ENCODE data around the gene GDAP2. TPM values are rescaled to one million over a fixed set of nuclear protein-coding genes. Genes with fewer than 3 reads are reported as not detected.

GDAP2 gene
- total and polyA plus RNA-seq, 2 of the 4 experiments (the other 2 are of a cell fraction) = 5.4 to 27.1 TPM

DNA sequence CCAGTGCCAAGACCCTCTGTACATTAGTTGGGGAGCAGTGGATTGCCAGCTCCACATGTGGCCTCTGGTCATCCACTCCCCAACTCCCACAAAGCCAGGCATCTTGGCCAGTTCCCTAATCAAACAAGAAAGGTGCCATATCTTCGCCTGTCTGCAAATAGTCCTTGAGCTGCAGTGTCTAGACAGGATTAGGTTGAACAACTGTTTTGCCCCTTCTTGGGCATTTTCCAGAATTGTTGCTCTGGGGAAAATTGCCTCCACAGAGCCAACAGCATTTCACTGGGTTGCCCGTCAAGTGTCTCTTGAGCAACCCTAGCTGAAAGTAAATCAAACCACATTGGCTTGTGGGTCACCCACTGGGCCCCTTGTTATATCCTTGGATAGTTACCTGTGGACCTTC lies 109.3 kb downstream of the GDAP2 start:
- Histone ChIP-seq H4K5ac (ENCODE audit: low read depth, low read length) (peak overlapping the region; percentile 78; the same call in 1 of the 2 replicates), H3K4me1 (ENCODE audit: control insufficient read depth, insufficient read depth, low read length) (peaks cover 34% of the 10 kb centered on the region), H4K91ac (ENCODE audit: insufficient read depth, low read depth, low read length) (peak overlapping the region; percentile 100), H3K18ac (ENCODE audit: low read depth, low read length) (peak overlapping the region; percentile 93), H2AFZ (replicated peaks; ENCODE audit: low read length, poor library complexity) (no peak overlapping the region), H3K4me3 (ENCODE audit: insufficient read depth, low read depth, low read length) (no peak overlapping the region), H2AK9ac (replicated peaks; ENCODE audit: low read depth, low read length, poor library complexity) (peak overlapping the region; percentile 0), H2BK20ac (ENCODE audit: low read depth, low read length) (peak overlapping the region; percentile 99), H2BK5ac (ENCODE audit: low read depth, low read length, poor library complexity, severe bottlenecking) (peak overlapping the region; percentile 98), H2AK5ac (ENCODE audit: low read depth, low read length) (peak overlapping the region; percentile 99), H2BK120ac (ENCODE audit: low read depth, low read length) (peak overlapping the region; percentile 100), H3K9me1 (ENCODE audit: insufficient read depth, low read length) (peaks cover 31% of the 10 kb centered on the region), H3K79me1 (ENCODE audit: low read depth in 1 of 2, low read length in 2 of 2) (peaks cover 0 to 72% of the 10 kb centered on the region in 2 experiments; a peak in 2 of 4 replicates), H3K27ac (ENCODE audit: insufficient read depth, low read length) (peak overlapping the region; percentile 30; the same call in 1 of the 2 replicates), H3K36me3 (ENCODE audit: control insufficient read depth, insufficient read depth, low read length) (no peaks in the 10 kb centered on the region), H3K4ac (ENCODE audit: low read depth, low read length) (peak overlapping the region; percentile 99), H3K4me2 (ENCODE audit: low read depth, low read length) (no peak overlapping the region), H3K9me3 (ENCODE audit: control insufficient read depth, insufficient read depth, low read length) (no peaks in the 10 kb centered on the region), H3K14ac (replicated peaks; ENCODE audit: low read depth, low read length) (peak overlapping the region; percentile 94), H4K8ac (ENCODE audit: low read depth in 2 of 2, low read length in 2 of 2) (peak overlapping the region; percentile 88 to 98; a peak in 2 of 4 replicates), H2BK15ac (ENCODE audit: low read depth, low read length) (peak overlapping the region; percentile 80; the same call in 2 of the 3 replicates), H4K20me1 (ENCODE audit: insufficient read depth, low read length) (no peaks in the 10 kb centered on the region), H3K9ac (ENCODE audit: low read depth, low read length) (no peak overlapping the region), H3K27me3 (ENCODE audit: control insufficient read depth, insufficient read depth, low read length) (no peaks in the 10 kb centered on the region), H3K23ac (ENCODE audit: low read depth, low read length) (peak overlapping the region; percentile 93), H3K56ac (ENCODE audit: extremely low read depth, insufficient read depth, low read length) (peak overlapping the region; percentile 49; the same call in 1 of the 2 replicates)
- no peak for ATAC-seq (ENCODE audit: low read depth)
- TF ChIP-seq, protein P1, sequence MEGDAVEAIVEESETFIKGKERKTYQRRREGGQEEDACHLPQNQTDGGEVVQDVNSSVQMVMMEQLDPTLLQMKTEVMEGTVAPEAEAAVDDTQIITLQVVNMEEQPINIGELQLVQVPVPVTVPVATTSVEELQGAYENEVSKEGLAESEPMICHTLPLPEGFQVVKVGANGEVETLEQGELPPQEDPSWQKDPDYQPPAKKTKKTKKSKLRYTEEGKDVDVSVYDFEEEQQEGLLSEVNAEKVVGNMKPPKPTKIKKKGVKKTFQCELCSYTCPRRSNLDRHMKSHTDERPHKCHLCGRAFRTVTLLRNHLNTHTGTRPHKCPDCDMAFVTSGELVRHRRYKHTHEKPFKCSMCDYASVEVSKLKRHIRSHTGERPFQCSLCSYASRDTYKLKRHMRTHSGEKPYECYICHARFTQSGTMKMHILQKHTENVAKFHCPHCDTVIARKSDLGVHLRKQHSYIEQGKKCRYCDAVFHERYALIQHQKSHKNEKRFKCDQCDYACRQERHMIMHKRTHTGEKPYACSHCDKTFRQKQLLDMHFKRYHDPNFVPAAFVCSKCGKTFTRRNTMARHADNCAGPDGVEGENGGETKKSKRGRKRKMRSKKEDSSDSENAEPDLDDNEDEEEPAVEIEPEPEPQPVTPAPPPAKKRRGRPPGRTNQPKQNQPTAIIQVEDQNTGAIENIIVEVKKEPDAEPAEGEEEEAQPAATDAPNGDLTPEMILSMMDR (conservative IDR thresholded peaks at IDR 0.05; ENCODE audit: low read depth, low read length) = no peak
- TF ChIP-seq SMC3 (IDR thresholded peaks at IDR 0.05; ENCODE audit: low read depth, low read length) = no peak
- no peak for TF ChIP-seq MAZ (IDR thresholded peaks at IDR 0.05; ENCODE audit: borderline replicate concordance, low read depth, low read length)
- TF ChIP-seq, protein P2, sequence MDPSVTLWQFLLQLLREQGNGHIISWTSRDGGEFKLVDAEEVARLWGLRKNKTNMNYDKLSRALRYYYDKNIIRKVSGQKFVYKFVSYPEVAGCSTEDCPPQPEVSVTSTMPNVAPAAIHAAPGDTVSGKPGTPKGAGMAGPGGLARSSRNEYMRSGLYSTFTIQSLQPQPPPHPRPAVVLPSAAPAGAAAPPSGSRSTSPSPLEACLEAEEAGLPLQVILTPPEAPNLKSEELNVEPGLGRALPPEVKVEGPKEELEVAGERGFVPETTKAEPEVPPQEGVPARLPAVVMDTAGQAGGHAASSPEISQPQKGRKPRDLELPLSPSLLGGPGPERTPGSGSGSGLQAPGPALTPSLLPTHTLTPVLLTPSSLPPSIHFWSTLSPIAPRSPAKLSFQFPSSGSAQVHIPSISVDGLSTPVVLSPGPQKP (IDR thresholded peaks at IDR 0.05; ENCODE audit: borderline replicate concordance, low read depth, low read length) = no peak
- TF ChIP-seq RAD21 (IDR thresholded peaks at IDR 0.05; ENCODE audit: low read length) = no peak
- no peak for TF ChIP-seq NFE2L2 (IDR thresholded peaks at IDR 0.05; ENCODE audit: low read depth, low read length)
- TF ChIP-seq FOS (IDR thresholded peaks at IDR 0.05; ENCODE audit: low read depth, low read length) = no peak
- TF ChIP-seq MXI1 (IDR thresholded peaks at IDR 0.05; ENCODE audit: borderline replicate concordance, low read depth, low read length) = no peak
- TF ChIP-seq POLR2A (IDR thresholded peaks at IDR 0.05; ENCODE audit: low read depth, low read length) = no peak
- no peak for TF ChIP-seq RCOR1 (IDR thresholded peaks at IDR 0.05; ENCODE audit: insufficient replicate concordance, low read length)
- TF ChIP-seq CEBPB (IDR thresholded peaks at IDR 0.05; ENCODE audit: low read depth, low read length) = no peak
- no peak for TF ChIP-seq CHD1 (IDR thresholded peaks at IDR 0.05; ENCODE audit: low read depth, low read length)
- TF ChIP-seq RFX5 (IDR thresholded peaks at IDR 0.05; ENCODE audit: low read depth, low read length) = no peak
- WGBS, 2 experiments (ENCODE audit: extremely low coverage in 2 of 2, insufficient read length in 1 of 2) = 100% methylated on average over 1 of the region's 2 CpGs; no CpG with 5 or more reads in 1 of the 2 experiments
- in situ Hi-C loops (cut with MboI; ENCODE audit: low sequenced_read_pairs) (no loop called here), intact Hi-C loops (cut with micrococcal nuclease) (loop anchor here (5.0 kb wide), 1 partner anchor 213 kb away; the partner anchor contains the start of gene TENT5C), dilution Hi-C loops (cut with HindIII; ENCODE audit: low sequenced_read_pairs, unreplicated experiment) (no loop called here)
- DNase-seq = no peak
- BruUV-seq (replicated peaks) = no TSS peak
- CTCF ChIA-PET = no interaction called here
- POLR2A ChIA-PET (ENCODE audit: unreplicated experiment) = no interaction called here
